H9 (cell line): ENCODE results near the gene RC3H1. TPM values are rescaled to one million over a fixed set of nuclear protein-coding genes. Genes with fewer than 3 reads are reported as not detected.

Experiments used
- DNase-seq: peaks from one replicate; pipeline ENCODE4 v3.0.0-alpha.2; 2017
- H2AFZ ChIP-seq: one replicate; pipeline ENCODE4 v1.6.1; 2013; ENCODE audit warnings: mild to moderate bottlenecking, low read length, control low read depth, moderate library complexity
- H2AK5ac ChIP-seq: 2 replicates; pipeline ENCODE4 v1.6.1; 2013; ENCODE audit warnings: low read length, control low read depth, mixed read lengths; ENCODE audit not compliant: insufficient read length
- H2BK120ac ChIP-seq: one replicate; pipeline ENCODE4 v1.6.1; 2013; ENCODE audit warnings: low read depth, mild to moderate bottlenecking, low read length, control low read depth, inconsistent platforms; ENCODE audit not compliant: poor library complexity, severe bottlenecking
- H2BK12ac ChIP-seq: 2 replicates; pipeline ENCODE4 v1.6.1; 2013; ENCODE audit warnings: low read length, control low read depth, mixed read lengths, low read depth; ENCODE audit not compliant: insufficient read length
- H2BK15ac ChIP-seq: 2 replicates; pipeline ENCODE4 v1.6.1; 2013; ENCODE audit warnings: low read depth, low read length, control low read depth
- H2BK20ac ChIP-seq: one replicate; pipeline ENCODE4 v1.6.1; 2013; ENCODE audit warnings: low read depth, mild to moderate bottlenecking, low read length, control low read depth, inconsistent platforms; ENCODE audit not compliant: poor library complexity, severe bottlenecking
- H2BK5ac ChIP-seq: 2 replicates; pipeline ENCODE4 v1.6.1; 2013; ENCODE audit warnings: low read length, control low read depth, mixed read lengths; ENCODE audit not compliant: insufficient read length
- H3K14ac ChIP-seq: 2 replicates; pipeline ENCODE4 v1.6.1; 2013; ENCODE audit warnings: low read length, control low read depth; ENCODE audit not compliant: insufficient read depth
- H3K18ac ChIP-seq: 2 replicates; pipeline ENCODE4 v1.6.1; 2013; ENCODE audit warnings: low read depth, mild to moderate bottlenecking, mixed read lengths, low read length, control low read depth; ENCODE audit not compliant: insufficient read length
- H3K23ac ChIP-seq: 2 replicates; pipeline ENCODE4 v1.6.1; 2013; ENCODE audit warnings: low read length, control low read depth, mixed read lengths, low read depth; ENCODE audit not compliant: insufficient read length
- H3K23me2 ChIP-seq: 2 replicates; pipeline ENCODE4 v1.6.1; 2013; ENCODE audit warnings: low read depth, mild to moderate bottlenecking, mixed read lengths, low read length, control low read depth; ENCODE audit not compliant: insufficient read length, poor library complexity, severe bottlenecking
- H3K27ac ChIP-seq: 2 replicates; pipeline ENCODE4 v1.5.1; 2013; ENCODE audit warnings: low read length, control low read depth, mixed read lengths, low read depth; ENCODE audit not compliant: insufficient read length
- H3K27me3 ChIP-seq: 2 replicates; pipeline ENCODE4 v1.6.1; 2013; ENCODE audit warnings: low read length, control low read depth, inconsistent platforms; ENCODE audit not compliant: insufficient read depth
- H3K4ac ChIP-seq: 2 replicates; pipeline ENCODE4 v1.6.1; 2013; ENCODE audit warnings: low read depth, mild to moderate bottlenecking, control low read depth, inconsistent platforms, low read length, moderate library complexity
- H3K4me1 ChIP-seq: 2 replicates; pipeline ENCODE4 v1.6.1; 2013; ENCODE audit warnings: low read length, control low read depth, inconsistent platforms; ENCODE audit not compliant: insufficient read depth
- H3K4me2 ChIP-seq: 2 replicates; pipeline ENCODE4 v1.6.1; 2013; ENCODE audit warnings: low read length, control low read depth, mixed read lengths; ENCODE audit not compliant: insufficient read length, insufficient read depth
- H3K56ac ChIP-seq: 2 replicates; pipeline ENCODE4 v1.6.1; 2013; ENCODE audit warnings: low read depth, mild to moderate bottlenecking, mixed read lengths, low read length, control low read depth; ENCODE audit not compliant: insufficient read length
- H3K79me1 ChIP-seq: 2 replicates; pipeline ENCODE4 v1.6.1; 2013; ENCODE audit warnings: low read depth, mild to moderate bottlenecking, moderate library complexity, low read length, control low read depth, inconsistent platforms; ENCODE audit not compliant: insufficient read depth, poor library complexity, severe bottlenecking
- H3K79me2 ChIP-seq: 2 replicates; pipeline ENCODE4 v1.6.1; 2013; ENCODE audit warnings: low read length, control low read depth, inconsistent platforms; ENCODE audit not compliant: insufficient read depth
- H3K9ac ChIP-seq: 2 replicates; pipeline ENCODE4 v1.6.1; 2013; ENCODE audit warnings: low read length, control low read depth, mixed read lengths; ENCODE audit not compliant: insufficient read length; ENCODE audit errors: extremely low read depth
- H3K9me3 ChIP-seq: one replicate; pipeline ENCODE4 v1.6.1; 2013; ENCODE audit warnings: low read depth, low read length, inconsistent platforms; ENCODE audit not compliant: control insufficient read depth
- H3T11ph ChIP-seq: one replicate; pipeline ENCODE4 v1.6.1; 2013; ENCODE audit warnings: mild to moderate bottlenecking, low read length, control low read depth, inconsistent platforms
- H4K20me1 ChIP-seq: one replicate; pipeline ENCODE4 v1.6.1; 2013; ENCODE audit not compliant: control insufficient read depth, insufficient read length, insufficient read depth
- H4K5ac ChIP-seq: 2 replicates; pipeline ENCODE4 v1.6.1; 2013; ENCODE audit warnings: low read depth, mild to moderate bottlenecking, mixed read lengths, low read length, control low read depth; ENCODE audit not compliant: insufficient read length
- H4K8ac ChIP-seq: replicated peaks from 2 replicates; pipeline ENCODE4 v1.6.1; 2013; ENCODE audit warnings: low read length, control low read depth, mixed read lengths, low read depth; ENCODE audit not compliant: insufficient read length
- H4K91ac ChIP-seq: 2 replicates; pipeline ENCODE4 v1.6.1; 2013; ENCODE audit warnings: low read depth, mild to moderate bottlenecking, moderate library complexity, mixed read lengths, low read length, control low read depth; ENCODE audit not compliant: insufficient read length
- H3K27ac Mint-ChIP-seq, 3 experiments: 2 replicates in 2 of 3; 3 replicates in 1 of 3; pipeline ENCODE4 v1.8.0; 2020 to 2021; ENCODE audit warnings: mixed read lengths in 3 of 3, mild to moderate bottlenecking in 1 of 3, moderate library complexity in 1 of 3
- H3K27me3 Mint-ChIP-seq: 2 replicates; pipeline ENCODE4 v1.8.0; 2021; ENCODE audit warnings: low read depth, mild to moderate bottlenecking, moderate library complexity, mixed read lengths
- H3K36me3 Mint-ChIP-seq, 3 experiments: 2 replicates in 2 of 3; 3 replicates in 1 of 3; pipeline ENCODE4 v1.8.0; 2020 to 2021; ENCODE audit warnings: low read depth in 3 of 3, mixed read lengths in 3 of 3; ENCODE audit not compliant: insufficient read depth in 1 of 3
- H3K4me1 Mint-ChIP-seq, 2 experiments: 2 replicates each; pipeline ENCODE4 v1.8.0; 2020; ENCODE audit warnings: mixed read lengths in 2 of 2
- H3K4me3 Mint-ChIP-seq, 2 experiments: 2 replicates in 1 of 2; 3 replicates in 1 of 2; pipeline ENCODE4 v1.8.0; 2020 to 2021; ENCODE audit warnings: mild to moderate bottlenecking in 2 of 2, mixed read lengths in 2 of 2, moderate library complexity in 1 of 2
- H3K9me3 Mint-ChIP-seq, 2 experiments: 2 replicates in 1 of 2; 3 replicates in 1 of 2; pipeline ENCODE4 v1.8.0; 2020; ENCODE audit warnings: mild to moderate bottlenecking in 2 of 2, mixed read lengths in 2 of 2, moderate library complexity in 1 of 2
- total RNA-seq: library from RNA; stranded (reverse); gene quantifications from 2 replicates; pipeline ENCODE4 v1.2.1, GENCODE V29; 2021
- TF ChIP-seq, protein P1 (sequence below): fragments of 200-600 bp; sonication (generic); conservative IDR thresholded peaks from 3 replicates; pipeline ENCODE4 v1.8.0; 2021; ENCODE audit warnings: antibody characterized with exemption, mild to moderate bottlenecking

The RC3H1 gene
- total RNA-seq, 1 experiment from 2014 or later, result 36.1 TPM

DNA sequence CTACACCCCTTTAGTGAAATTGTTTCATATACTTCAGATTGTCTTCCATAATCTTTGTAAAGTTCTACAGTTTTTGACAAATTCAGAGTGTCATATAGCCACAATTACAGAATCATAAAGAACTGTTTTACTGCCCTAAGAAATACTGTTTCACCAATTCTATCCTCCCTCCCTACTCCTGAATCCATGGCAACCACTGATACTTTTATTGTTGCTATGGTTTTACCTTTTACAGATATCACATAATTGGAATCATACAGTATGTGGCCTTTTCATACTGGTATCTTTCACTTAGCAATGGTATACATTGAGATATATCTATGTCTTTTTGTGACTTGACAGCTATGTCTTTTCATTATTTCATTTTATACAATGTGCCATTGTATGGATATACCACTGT, 34.1 kb downstream of the RC3H1 start:
- H3K23ac ChIP-seq, result no peak overlapping the region
- no peak overlapping the region for H3K4me3 Mint-ChIP-seq
- H4K20me1 ChIP-seq, result no peaks in the 10 kb centered on the region
- no peaks in the 10 kb centered on the region for H3K23me2 ChIP-seq
- H3K4me1 ChIP-seq, result no peaks in the 10 kb centered on the region
- H3K9me3 ChIP-seq, result no peaks in the 10 kb centered on the region
- H4K91ac ChIP-seq, result no peak overlapping the region
- no peak overlapping the region for H3K27ac ChIP-seq
- no peak overlapping the region for H2BK5ac ChIP-seq
- H4K5ac ChIP-seq, result no peak overlapping the region
- no peak overlapping the region for H3K9ac ChIP-seq
- no peak overlapping the region for H3K14ac ChIP-seq
- H3K4ac ChIP-seq, result no peak overlapping the region
- no peak overlapping the region for H3K27ac Mint-ChIP-seq
- no peak overlapping the region for H2AK5ac ChIP-seq
- H2BK120ac ChIP-seq, result no peak overlapping the region
- no peak overlapping the region for H3K56ac ChIP-seq
- H3K27me3 ChIP-seq, result no peaks in the 10 kb centered on the region
- no peaks in the 10 kb centered on the region for H3K79me1 ChIP-seq
- H3T11ph ChIP-seq, result no peak overlapping the region
- H3K79me2 ChIP-seq, result no peaks in the 10 kb centered on the region
- H3K36me3 Mint-ChIP-seq, result peaks cover 17 to 53% (median 47%) of the 10 kb centered on the region in 3 experiments
- H4K8ac ChIP-seq, result no peak overlapping the region
- H2BK15ac ChIP-seq, result no peak overlapping the region
- H3K4me2 ChIP-seq, result no peak overlapping the region
- H3K27me3 Mint-ChIP-seq, result no peaks in the 10 kb centered on the region
- H3K4me1 Mint-ChIP-seq, result no peaks in the 10 kb centered on the region
- H2BK12ac ChIP-seq, result no peak overlapping the region
- no peaks in the 10 kb centered on the region for H3K9me3 Mint-ChIP-seq
- no peak overlapping the region for H2BK20ac ChIP-seq
- H2AFZ ChIP-seq, result no peak overlapping the region
- no peak for DNase-seq
- no peak overlapping the region for H3K18ac ChIP-seq
- TF ChIP-seq, protein P1, sequence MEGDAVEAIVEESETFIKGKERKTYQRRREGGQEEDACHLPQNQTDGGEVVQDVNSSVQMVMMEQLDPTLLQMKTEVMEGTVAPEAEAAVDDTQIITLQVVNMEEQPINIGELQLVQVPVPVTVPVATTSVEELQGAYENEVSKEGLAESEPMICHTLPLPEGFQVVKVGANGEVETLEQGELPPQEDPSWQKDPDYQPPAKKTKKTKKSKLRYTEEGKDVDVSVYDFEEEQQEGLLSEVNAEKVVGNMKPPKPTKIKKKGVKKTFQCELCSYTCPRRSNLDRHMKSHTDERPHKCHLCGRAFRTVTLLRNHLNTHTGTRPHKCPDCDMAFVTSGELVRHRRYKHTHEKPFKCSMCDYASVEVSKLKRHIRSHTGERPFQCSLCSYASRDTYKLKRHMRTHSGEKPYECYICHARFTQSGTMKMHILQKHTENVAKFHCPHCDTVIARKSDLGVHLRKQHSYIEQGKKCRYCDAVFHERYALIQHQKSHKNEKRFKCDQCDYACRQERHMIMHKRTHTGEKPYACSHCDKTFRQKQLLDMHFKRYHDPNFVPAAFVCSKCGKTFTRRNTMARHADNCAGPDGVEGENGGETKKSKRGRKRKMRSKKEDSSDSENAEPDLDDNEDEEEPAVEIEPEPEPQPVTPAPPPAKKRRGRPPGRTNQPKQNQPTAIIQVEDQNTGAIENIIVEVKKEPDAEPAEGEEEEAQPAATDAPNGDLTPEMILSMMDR, result no peak
